ENCODE measurements around the gene BTNL9. TPM values are rescaled to one million over a fixed set of nuclear protein-coding genes. Genes with fewer than 3 reads are reported as not detected.
A peak's percentile ranks its signal among the peaks of the same experiment; 100 is the strongest.
"Not testable (repeated sequence)": the region's sequence is repeated elsewhere in the genome, so short reads cannot be mapped to it uniquely, and the experiment has no call there.

The BTNL9 gene
- total RNA-seq, 4 donors from 2014 or later: 7.5 to 18.6 (median 15.0) TPM

- peaks cover 0 to 9% (median 5%) of the 10 kb centered on the region in 3 donors for H3K4me1 ChIP-seq
- H3K4me3 ChIP-seq: no peak overlapping the region
- H3K27me3 ChIP-seq: peaks cover 45% of the 10 kb centered on the region
- no peak for ATAC-seq
- 39% methylated on average over 3 of the region's 11 CpGs; no CpG with 5 or more reads in 1 of the 2 donors for WGBS, 2 donors (ENCODE audit: low coverage in 1 of 2)
- TF ChIP-seq POLR2A (IDR thresholded peaks at IDR 0.05) (no peak), CTCF (IDR thresholded peaks at IDR 0.05) (no peak), POLR2AphosphoS5 (IDR thresholded peaks at IDR 0.05) (no peak), EP300 (IDR thresholded peaks at IDR 0.05) (no peak)
- H3K27ac ChIP-seq: no peak overlapping the region
- H3K36me3 ChIP-seq: no peaks in the 10 kb centered on the region
- H3K9me3 ChIP-seq: no peaks in the 10 kb centered on the region
Observed at GRCh38 chr5:181099602-181100086, 59.6 kb downstream of the BTNL9 start.

GRCh38 chr5:181100121-181100875, 60.2 kb downstream of the BTNL9 start:
- 0 to 7% methylated on average over 3 to 6 of the region's 62 CpGs for WGBS, 2 donors (ENCODE audit: low coverage in 1 of 2)
- H3K27ac ChIP-seq: no peak overlapping the region
- no peak for ATAC-seq
- peaks cover 0 to 9% (median 5%) of the 10 kb centered on the region in 3 donors for H3K4me1 ChIP-seq
- no peak for TF ChIP-seq POLR2AphosphoS5 (IDR thresholded peaks at IDR 0.05)
- no peak for TF ChIP-seq CTCF (IDR thresholded peaks at IDR 0.05)
- TF ChIP-seq EP300 (IDR thresholded peaks at IDR 0.05): no peak
- no peak for TF ChIP-seq POLR2A (IDR thresholded peaks at IDR 0.05)
- H3K9me3 ChIP-seq: no peaks in the 10 kb centered on the region
- H3K36me3 ChIP-seq: no peaks in the 10 kb centered on the region
- no peak overlapping the region for H3K4me3 ChIP-seq
- H3K27me3 ChIP-seq: peaks cover 47% of the 10 kb centered on the region

GRCh38 chr5:181101030-181101641, 61.1 kb downstream of the BTNL9 start:
- not testable (repeated sequence) for H3K4me3 ChIP-seq, H3K4me1 ChIP-seq, H3K36me3 ChIP-seq, H3K9me3 ChIP-seq, H3K27ac ChIP-seq
- peaks cover 50% of the 10 kb centered on the region for H3K27me3 ChIP-seq
- ATAC-seq: peak; percentile 17
- WGBS, 2 donors (ENCODE audit: low coverage in 1 of 2): no CpG with 5 or more reads among the region's 54 CpGs

GRCh38 chr5:181101930-181102674, 62.0 kb downstream of the BTNL9 start:
- WGBS, 2 donors (ENCODE audit: low coverage in 1 of 2): no CpG with 5 or more reads among the region's 30 CpGs
- not testable (repeated sequence) for H3K4me3 ChIP-seq, H3K27ac ChIP-seq, H3K9me3 ChIP-seq, H3K36me3 ChIP-seq, ATAC-seq, H3K4me1 ChIP-seq
- H3K27me3 ChIP-seq: peaks cover 58% of the 10 kb centered on the region

- no CpG with 5 or more reads among the region's 5 CpGs for WGBS, 2 donors (ENCODE audit: low coverage in 1 of 2)
- ATAC-seq: peak; percentile 26
- H3K27ac ChIP-seq, H3K4me3 ChIP-seq, H3K4me1 ChIP-seq, H3K9me3 ChIP-seq, H3K36me3 ChIP-seq: not testable (repeated sequence)
- H3K27me3 ChIP-seq: peaks cover 69% of the 10 kb centered on the region
Observed at GRCh38 chr5:181104259-181104568, 64.1 kb downstream of the BTNL9 start.

- not testable (repeated sequence) for H3K9me3 ChIP-seq, H3K4me1 ChIP-seq, H3K4me3 ChIP-seq, H3K27ac ChIP-seq, ATAC-seq, H3K36me3 ChIP-seq
- 7 to 33% methylated on average over 3 to 7 of the region's 20 CpGs for WGBS, 2 donors (ENCODE audit: low coverage in 1 of 2)
- H3K27me3 ChIP-seq: peaks cover 69% of the 10 kb centered on the region
Observed at GRCh38 chr5:181104606-181105390, 64.7 kb downstream of the BTNL9 start.
